GM21576 (cell line): ENCODE results near the gene PARVA.

ENCODE experiments used
- ATAC-seq: cut with Tn5 transposase; IDR thresholded peaks from one replicate; pipeline ENCODE4 v1.9.1; 2021; ENCODE audit warnings: mild to moderate bottlenecking, moderate library complexity; ENCODE audit not compliant: unreplicated experiment

PARVA gene

GRCh38 chr11:12430954-12431595 is 53.7 kb downstream of the PARVA start:
- no peak for ATAC-seq

- no peak for ATAC-seq
These were observed 55.1 kb downstream of the PARVA start for GRCh38 chr11:12432507-12432906.

GRCh38 chr11:12433121-12433520 is 55.8 kb downstream of the PARVA start:
- ATAC-seq: no peak

- no peak for ATAC-seq
These were observed 56.4 kb downstream of the PARVA start for GRCh38 chr11:12433571-12434324.

- no peak for ATAC-seq
These were observed 56.9 kb downstream of the PARVA start for GRCh38 chr11:12434325-12434654.

- ATAC-seq: no peak
These were observed 57.9 kb downstream of the PARVA start for GRCh38 chr11:12435264-12435663.

GRCh38 chr11:12436266-12436665 is 58.9 kb downstream of the PARVA start:
- no peak for ATAC-seq

- no peak for ATAC-seq
These were observed 60.9 kb downstream of the PARVA start for GRCh38 chr11:12438291-12438690.

GRCh38 chr11:12439615-12440014 is 62.2 kb downstream of the PARVA start:
- ATAC-seq: no peak

GRCh38 chr11:12440565-12440964 is 63.2 kb downstream of the PARVA start:
- no peak for ATAC-seq

GRCh38 chr11:12441231-12441861 is 64.0 kb downstream of the PARVA start:
- ATAC-seq: no peak

GRCh38 chr11:12444601-12445000 is 67.2 kb downstream of the PARVA start:
- no peak for ATAC-seq

GRCh38 chr11:12445001-12445400 is 67.6 kb downstream of the PARVA start:
- no peak for ATAC-seq

- no peak for ATAC-seq
These were observed 69.5 kb downstream of the PARVA start for GRCh38 chr11:12446863-12447262.

GRCh38 chr11:12448131-12448939 is 71.0 kb downstream of the PARVA start:
- ATAC-seq: no peak

GRCh38 chr11:12449961-12450715 is 72.8 kb downstream of the PARVA start:
- ATAC-seq: no peak

GRCh38 chr11:12451179-12451814 is 73.9 kb downstream of the PARVA start:
- ATAC-seq: no peak

GRCh38 chr11:12453243-12453642 is 75.9 kb downstream of the PARVA start:
- ATAC-seq: no peak

GRCh38 chr11:12454782-12455181 is 77.4 kb downstream of the PARVA start:
- ATAC-seq: no peak

- no peak for ATAC-seq
These were observed 78.6 kb downstream of the PARVA start for GRCh38 chr11:12455938-12456337.
